GM03348 (cell line): ENCODE results near the gene RAD54L2.
A peak's percentile ranks its signal among the peaks of the same experiment; 100 is the strongest.
"Not testable (repeated sequence)": the region's sequence is repeated elsewhere in the genome, so short reads cannot be mapped to it uniquely, and the experiment has no call there.

ENCODE experiments used
- DNase-seq: peaks from one replicate; pipeline ENCODE4 v3.0.0; 2012; ENCODE audit warnings: low spot score

RAD54L2 gene

GRCh38 chr3:51544011-51544775 is 5.7 kb downstream of the RAD54L2 start:
- DNase-seq = no peak

DNA sequence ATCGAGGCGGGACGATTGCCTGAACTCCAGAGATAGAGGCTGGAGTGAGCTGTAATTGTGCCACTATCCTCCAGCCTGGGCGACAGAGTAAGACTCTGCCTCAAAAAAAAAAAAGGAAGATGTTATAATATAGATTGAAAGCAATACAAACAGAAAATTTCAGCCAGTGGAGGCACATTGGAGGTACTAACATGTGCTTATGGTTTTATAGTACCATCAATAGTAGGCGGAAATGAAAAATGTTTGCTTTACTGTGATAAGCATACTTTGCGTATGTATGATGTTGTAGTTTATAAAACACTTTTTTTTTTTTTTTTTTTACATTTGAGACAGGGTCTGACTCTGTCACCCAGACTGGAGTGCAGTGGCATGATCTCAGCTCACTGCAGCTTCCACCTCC is 8.8 kb downstream of the RAD54L2 start:
- DNase-seq = no peak

DNA sequence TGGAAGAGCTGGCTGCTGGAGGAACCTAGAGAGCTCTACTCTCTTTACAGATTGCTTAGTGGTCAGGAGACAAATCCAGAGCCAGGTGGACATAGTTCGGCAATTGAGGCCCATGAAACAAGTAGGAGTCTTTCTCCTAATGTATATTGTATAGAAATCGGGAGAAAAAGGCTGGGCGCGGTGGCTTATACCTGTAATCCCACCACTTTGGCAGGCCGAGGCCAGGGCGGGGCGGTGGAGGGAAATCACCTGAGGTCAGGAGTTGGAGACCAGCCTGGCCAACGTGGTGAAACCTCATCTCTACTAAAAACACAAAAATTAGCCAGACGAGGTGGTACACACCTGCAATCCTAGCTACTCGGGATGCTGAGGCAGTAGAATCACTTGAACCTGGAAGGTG is 10.8 kb downstream of the RAD54L2 start:
- no peak for DNase-seq

- no peak for DNase-seq
These were observed 11.7 kb downstream of the RAD54L2 start for GRCh38 chr3:51550080-51550819.

- no peak for DNase-seq
These were observed 19.5 kb downstream of the RAD54L2 start for GRCh38 chr3:51557993-51558392.

DNA sequence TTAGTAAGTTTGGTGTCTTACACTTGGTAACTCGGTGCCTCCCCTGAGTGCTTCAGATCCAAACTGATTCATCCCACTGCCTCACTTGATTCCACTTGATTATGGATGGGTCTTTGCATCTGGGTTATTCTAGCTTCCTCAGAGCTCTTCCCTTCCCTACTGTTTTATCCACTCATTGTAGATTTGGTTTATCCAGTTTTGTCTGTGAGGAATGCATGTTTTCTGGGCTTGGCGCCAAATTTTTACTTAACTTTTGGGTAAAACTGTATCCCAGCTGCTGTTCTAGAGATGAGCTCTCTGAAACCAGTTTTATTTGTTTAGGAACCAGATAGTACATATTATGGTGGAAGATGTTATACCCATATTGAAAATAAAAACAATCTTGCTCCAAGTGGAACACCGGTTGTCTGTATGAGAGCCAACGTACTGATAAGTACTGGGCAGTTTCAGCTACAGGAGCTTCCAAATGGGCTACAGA is 20.9 kb downstream of the RAD54L2 start:
- peak; percentile 68 for DNase-seq

GRCh38 chr3:51559961-51560360 is 21.4 kb downstream of the RAD54L2 start:
- DNase-seq = no peak

- not testable (repeated sequence) for DNase-seq
These were observed 23.9 kb downstream of the RAD54L2 start for GRCh38 chr3:51562403-51562802.

- DNase-seq = peak; percentile 13
These were observed 29.5 kb downstream of the RAD54L2 start for GRCh38 chr3:51568036-51568435.

DNA sequence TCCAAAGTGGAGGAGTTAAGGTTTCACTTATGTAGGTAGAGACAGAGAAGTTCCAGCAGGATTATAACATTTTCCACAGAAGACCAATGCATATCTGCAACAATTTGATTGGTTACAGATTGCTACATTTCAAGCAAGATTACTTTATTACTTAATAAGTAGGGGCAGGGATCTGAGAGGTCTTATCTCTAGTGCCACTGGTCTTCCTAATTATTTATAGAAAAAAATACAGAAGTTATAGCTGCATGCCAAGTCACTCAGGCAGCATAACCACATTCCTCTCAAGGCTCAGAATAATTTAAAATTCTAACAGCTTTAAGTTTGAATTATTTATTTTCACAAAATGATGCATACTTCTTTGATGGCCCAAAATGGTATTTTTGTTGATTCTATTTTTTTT is 30.5 kb downstream of the RAD54L2 start:
- DNase-seq = no peak

- DNase-seq = no peak
These were observed 39.7 kb downstream of the RAD54L2 start for GRCh38 chr3:51578238-51578637.

GRCh38 chr3:51580418-51580817 is 41.9 kb downstream of the RAD54L2 start:
- no peak for DNase-seq

DNA sequence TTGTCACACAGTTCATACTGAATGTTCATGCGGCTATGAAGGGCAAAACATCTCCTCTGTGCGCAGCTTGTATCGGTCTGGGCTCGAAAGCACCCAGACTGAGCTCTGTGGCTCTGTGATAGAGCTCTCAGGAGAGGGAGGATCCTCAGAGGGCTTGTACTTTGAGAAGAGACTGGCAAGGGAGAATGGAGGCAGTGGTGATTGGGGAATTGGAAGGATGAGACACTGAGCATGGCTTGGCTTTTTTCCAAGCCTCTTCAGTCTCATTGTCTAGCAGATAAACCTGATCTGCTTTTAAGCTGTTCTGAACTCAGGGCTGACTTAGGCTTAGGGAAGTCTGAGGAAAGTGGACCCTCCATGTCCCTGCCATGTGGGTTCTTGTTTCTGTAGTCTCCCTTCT is 43.0 kb downstream of the RAD54L2 start:
- peak; percentile 21 for DNase-seq

DNA sequence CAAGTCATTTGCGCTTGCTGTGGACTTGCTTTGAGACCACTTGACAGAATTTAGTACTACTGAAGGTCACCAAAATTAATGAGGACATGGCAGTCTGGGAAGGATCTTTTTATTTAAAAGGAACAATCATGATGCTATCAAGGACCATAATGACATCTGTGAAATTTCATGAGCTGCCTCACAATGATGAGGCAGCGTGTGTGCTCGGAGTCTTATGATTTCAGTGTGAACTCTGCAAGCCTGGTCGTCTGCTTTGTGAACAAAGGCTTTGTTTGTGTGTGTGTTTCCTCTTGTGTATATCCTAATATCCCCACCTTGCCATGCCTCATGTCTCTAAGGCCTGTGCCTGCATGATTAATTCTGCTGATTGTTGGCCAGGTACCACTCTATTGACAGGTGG is 46.7 kb downstream of the RAD54L2 start:
- DNase-seq = no peak

- DNase-seq = no peak
These were observed 47.4 kb downstream of the RAD54L2 start for GRCh38 chr3:51585871-51586270.
